B cell (primary cell): ENCODE results near the gene BABAM2. TPM values are rescaled to one million over a fixed set of nuclear protein-coding genes. Genes with fewer than 3 reads are reported as not detected.

Experiments
- ATAC-seq: fragments of 200-7000 bp; cut with Tn5 transposase; one replicate; pipeline ENCODE4 v1.10.0; 2021; ENCODE audit warnings: low read depth, mild to moderate bottlenecking, moderate number of reproducible peaks, moderate library complexity
- CTCF ChIA-PET: fragments of 350-600 bp; sonication (Branson Sonifier 250); formaldehyde crosslinking; loops from one replicate; lab custom pipeline; 2021; ENCODE audit warnings: antibody characterized with exemption, inconsistent platforms; lab: Charles Lee
- POLR2A ChIA-PET: fragments of 350-600 bp; sonication (Branson Sonifier 250); formaldehyde crosslinking; loops from one replicate; lab custom pipeline; 2021; ENCODE audit warnings: antibody characterized with exemption; lab: Charles Lee
- DNase-seq: peaks from one replicate; pipeline ENCODE4 v3.0.0; 2013
- H2AFZ ChIP-seq: 2 replicates; pipeline ENCODE4 v1.6.1; 2012; ENCODE audit warnings: mild to moderate bottlenecking, low read depth, low read length; ENCODE audit not compliant: insufficient read depth, poor library complexity, severe bottlenecking
- H3K27ac ChIP-seq, 2 donors: 1 replicate in 1 of 2; 2 replicates in 1 of 2; pipeline ENCODE4 v1.5.1; 2012 to 2013; ENCODE audit warnings: low read length in 2 of 2, mild to moderate bottlenecking in 2 of 2, moderate library complexity in 1 of 2
- H3K27me3 ChIP-seq, 4 experiments: fragments of 200-600 bp in 1 of 4; sonication (generic) in 1 of 4; replicated peaks in 1 of 4; 1 replicate in 2 of 4; 2 replicates in 2 of 4; pipeline versions ENCODE4 v1.6.1 to v1.7.0; 2013 to 2016; ENCODE audit warnings: low read length in 3 of 4, mild to moderate bottlenecking in 2 of 4, mixed read lengths in 1 of 4, moderate library complexity in 1 of 4; ENCODE audit not compliant: insufficient read depth in 4 of 4, control insufficient read depth in 3 of 4; ENCODE audit errors: control extremely low read depth in 1 of 4
- H3K36me3 ChIP-seq, 2 experiments: replicated peaks in 1 of 2; 1 replicate in 1 of 2; 2 replicates in 1 of 2; pipeline versions ENCODE4 v1.6.1 to v1.7.1; 2013; ENCODE audit warnings: low read length in 1 of 2; ENCODE audit not compliant: insufficient read depth in 2 of 2, control insufficient read depth in 1 of 2; ENCODE audit errors: control extremely low read depth in 1 of 2, extremely low read depth in 1 of 2
- H3K4me1 ChIP-seq, 2 donors: fragments of 200-600 bp in 1 of 2; sonication (generic) in 1 of 2; 1 replicate in 1 of 2; 2 replicates in 1 of 2; pipeline versions ENCODE4 v1.5.1 to v1.6.1; 2013 to 2017; ENCODE audit warnings: low read length in 2 of 2; ENCODE audit not compliant: control insufficient read depth in 2 of 2, insufficient read depth in 2 of 2
- H3K4me2 ChIP-seq: replicated peaks from 2 replicates; pipeline ENCODE3; 2012; ENCODE audit warnings: mild to moderate bottlenecking, low read depth, low read length; ENCODE audit not compliant: poor library complexity, severe bottlenecking
- H3K4me3 ChIP-seq, 5 experiments: fragments of 200-600 bp in 1 of 5; sonication (generic) in 1 of 5; 1 replicate in 3 of 5; 2 replicates in 2 of 5; pipeline versions ENCODE4 v1.5.1 to v1.7.0; 2011 to 2016; ENCODE audit warnings: low read length in 4 of 5, mild to moderate bottlenecking in 4 of 5, low read depth in 2 of 5, control low read depth in 1 of 5, moderate library complexity in 1 of 5; ENCODE audit not compliant: insufficient read depth in 1 of 5; ENCODE audit errors: control extremely low read depth in 1 of 5, extremely low read depth in 1 of 5
- H3K79me2 ChIP-seq: fragments of 200-600 bp; sonication (generic); one replicate; pipeline ENCODE4 v1.6.0; 2016; ENCODE audit warnings: low read length; ENCODE audit not compliant: control insufficient read depth, insufficient read depth
- H3K9ac ChIP-seq: fragments of 200-600 bp; sonication (generic); 2 replicates; pipeline ENCODE4 v1.6.1; 2017; ENCODE audit warnings: mild to moderate bottlenecking, low read length, moderate library complexity
- H3K9me3 ChIP-seq, 3 donors: one replicate each; pipeline versions ENCODE4 v1.6.1 to v1.7.1; 2013; ENCODE audit warnings: low read length in 2 of 3; ENCODE audit not compliant: control insufficient read depth in 2 of 3, insufficient read depth in 1 of 3; ENCODE audit errors: control extremely low read depth in 1 of 3
- H4K20me1 ChIP-seq: 2 replicates; pipeline ENCODE4 v1.6.0; 2012; ENCODE audit warnings: mild to moderate bottlenecking, low read length; ENCODE audit not compliant: insufficient read depth, control insufficient read depth, poor library complexity, severe bottlenecking
- H3K27ac Mint-ChIP-seq: one replicate; pipeline ENCODE4 v1.8.0; 2021; ENCODE audit warnings: mixed read lengths
- H3K27me3 Mint-ChIP-seq: one replicate; pipeline ENCODE4 v1.8.0; 2021; ENCODE audit warnings: mixed read lengths
- H3K4me1 Mint-ChIP-seq: one replicate; pipeline ENCODE4 v1.8.0; 2021; ENCODE audit warnings: mixed read lengths
- H3K4me3 Mint-ChIP-seq: one replicate; pipeline ENCODE4 v1.8.0; 2021; ENCODE audit warnings: mixed read lengths
- H3K9me3 Mint-ChIP-seq: one replicate; pipeline ENCODE4 v1.8.0; 2022; ENCODE audit warnings: mixed read lengths; ENCODE audit not compliant: insufficient read depth
- EZH2 ChIP-seq: IDR thresholded peaks from 2 replicates; pipeline ENCODE4 v1.6.1; 2012; ENCODE audit warnings: borderline replicate concordance, low read depth, mild to moderate bottlenecking, moderate library complexity, low read length; ENCODE audit not compliant: insufficient read depth, poor library complexity, severe bottlenecking
- WGBS: methylation state at CpG from one replicate; pipeline ENCODE4 v1.1.5; 2013; ENCODE audit warnings: missing lambda C conversion rate; ENCODE audit not compliant: insufficient coverage; 5-methylcytosine and 5-hydroxymethylcytosine counted together
- intact Hi-C: fragments of 100-400 bp; cut with micrococcal nuclease; formaldehyde crosslinking; loops from one replicate; pipeline ENCODE4 v1.10.0; 2022
- polyA plus RNA-seq: library from polyadenylated mRNA; depleted of rRNA; stranded (reverse); fragments of >200 nt; gene quantifications from 2 replicates; pipeline ENCODE4 v1.2.3, GENCODE V29; 2012
- total RNA-seq, 2 donors: library from RNA; stranded (reverse); fragments of 120-200 nt in 1 of 2; gene quantifications; 1 replicate in 1 of 2; 2 replicates in 1 of 2; pipeline versions ENCODE4 v1.2.3 to v1.2.4, GENCODE V29; 2013 to 2022
- TF ChIP-seq, protein P1 (sequence below): fragments of 200-600 bp; IDR thresholded peaks from one replicate; pipeline ENCODE4 v1.8.0; 2022; ENCODE audit warnings: antibody characterized with exemption, mild to moderate bottlenecking

BABAM2 gene
- total and polyA plus RNA-seq, 2 donors (not counting 1 experiment from before 2014, with no cell fraction given) = 22.3 to 69.6 TPM

DNA sequence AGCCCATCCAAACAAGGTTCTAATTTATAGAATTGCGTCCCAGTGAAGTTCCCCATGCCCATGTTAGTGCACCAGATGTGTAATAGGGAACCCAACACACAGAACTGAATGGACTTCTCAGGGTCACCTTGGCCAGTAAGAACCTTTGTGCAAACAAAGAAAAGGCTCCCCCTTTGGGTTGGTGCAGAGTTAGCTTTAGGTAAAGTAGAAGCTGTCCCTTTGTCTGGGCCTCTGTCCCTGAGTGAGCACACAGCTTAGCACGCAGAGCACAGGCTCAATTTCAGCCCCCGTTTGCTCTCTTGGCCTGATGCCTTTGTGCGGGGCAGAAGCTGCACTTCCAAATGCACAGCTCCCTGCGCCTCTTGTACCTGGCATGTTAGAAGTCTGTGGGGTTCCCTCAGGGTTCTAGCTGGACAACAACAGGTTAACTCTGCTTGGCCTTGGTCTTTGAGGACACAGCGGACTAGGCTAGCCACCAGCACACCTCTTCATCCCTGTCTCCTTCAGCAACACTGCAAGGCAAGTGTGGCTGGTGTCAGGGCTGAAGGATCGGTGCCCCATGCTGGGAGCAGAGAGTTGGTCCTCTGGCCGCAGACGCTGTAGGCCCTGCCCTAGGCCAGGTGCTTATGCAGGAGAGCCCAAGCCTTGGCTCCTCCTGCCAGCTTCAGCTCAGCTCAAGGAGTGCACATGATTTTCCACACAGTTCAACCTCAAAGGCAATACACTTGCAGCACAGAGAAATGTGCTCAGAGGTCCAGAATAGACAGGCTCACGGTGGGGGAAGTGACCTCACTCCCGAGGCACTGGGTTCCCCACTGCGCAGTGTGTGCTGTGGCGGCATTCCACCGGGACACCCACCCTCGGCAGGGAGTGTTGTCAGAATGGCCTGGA lies 428.8 kb downstream of the BABAM2 start:
- H3K9me3 ChIP-seq = no peaks in the 10 kb centered on the region
- Mint-ChIP-seq H3K27ac (no peak overlapping the region), H3K4me3 (no peak overlapping the region), H3K9me3 (no peaks in the 10 kb centered on the region), H3K4me1 (no peaks in the 10 kb centered on the region), H3K27me3 (no peaks in the 10 kb centered on the region)
- POLR2A ChIA-PET = no interaction called here
- TF ChIP-seq EZH2 = no peak
- TF ChIP-seq, protein P1, sequence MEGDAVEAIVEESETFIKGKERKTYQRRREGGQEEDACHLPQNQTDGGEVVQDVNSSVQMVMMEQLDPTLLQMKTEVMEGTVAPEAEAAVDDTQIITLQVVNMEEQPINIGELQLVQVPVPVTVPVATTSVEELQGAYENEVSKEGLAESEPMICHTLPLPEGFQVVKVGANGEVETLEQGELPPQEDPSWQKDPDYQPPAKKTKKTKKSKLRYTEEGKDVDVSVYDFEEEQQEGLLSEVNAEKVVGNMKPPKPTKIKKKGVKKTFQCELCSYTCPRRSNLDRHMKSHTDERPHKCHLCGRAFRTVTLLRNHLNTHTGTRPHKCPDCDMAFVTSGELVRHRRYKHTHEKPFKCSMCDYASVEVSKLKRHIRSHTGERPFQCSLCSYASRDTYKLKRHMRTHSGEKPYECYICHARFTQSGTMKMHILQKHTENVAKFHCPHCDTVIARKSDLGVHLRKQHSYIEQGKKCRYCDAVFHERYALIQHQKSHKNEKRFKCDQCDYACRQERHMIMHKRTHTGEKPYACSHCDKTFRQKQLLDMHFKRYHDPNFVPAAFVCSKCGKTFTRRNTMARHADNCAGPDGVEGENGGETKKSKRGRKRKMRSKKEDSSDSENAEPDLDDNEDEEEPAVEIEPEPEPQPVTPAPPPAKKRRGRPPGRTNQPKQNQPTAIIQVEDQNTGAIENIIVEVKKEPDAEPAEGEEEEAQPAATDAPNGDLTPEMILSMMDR = no peak
- no peaks in the 10 kb centered on the region for H4K20me1 ChIP-seq
- CTCF ChIA-PET = no interaction called here
- no peaks in the 10 kb centered on the region for H3K36me3 ChIP-seq
- no peak overlapping the region for H3K27ac ChIP-seq
- DNase-seq (no peak), ATAC-seq (no peak)
- 95% methylated on average over 11 of the region's 15 CpGs for WGBS
- no peak overlapping the region for H2AFZ ChIP-seq
- H3K9ac ChIP-seq = no peak overlapping the region
- no peaks in the 10 kb centered on the region for H3K27me3 ChIP-seq
- H3K4me2 ChIP-seq = no peak overlapping the region
- H3K4me3 ChIP-seq = no peak overlapping the region
- H3K79me2 ChIP-seq = no peaks in the 10 kb centered on the region
- intact Hi-C loops = no loop called here
- H3K4me1 ChIP-seq = no peaks in the 10 kb centered on the region

DNA sequence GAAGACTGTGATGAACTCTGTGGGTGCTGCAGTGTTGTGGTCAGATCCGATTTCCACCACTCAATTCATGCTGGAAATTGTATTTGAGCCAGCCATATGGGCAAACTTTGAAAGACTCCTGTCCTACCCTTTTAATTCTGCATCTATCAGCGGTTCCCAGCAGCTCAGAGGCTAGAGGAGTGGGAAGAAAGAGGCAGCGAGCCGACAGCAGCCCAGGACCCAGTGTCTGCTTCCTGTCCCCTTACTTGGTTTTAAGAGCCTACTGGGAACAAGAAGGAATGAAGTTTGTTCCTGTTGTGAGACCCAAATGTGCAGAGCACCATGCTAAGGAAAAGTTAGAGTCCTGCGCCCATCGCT lies 429.5 kb downstream of the BABAM2 start:
- ATAC-seq = no peak
- no peaks in the 10 kb centered on the region for H3K4me1 ChIP-seq
- H3K4me2 ChIP-seq = no peak overlapping the region
- H2AFZ ChIP-seq = no peak overlapping the region
- ChIA-PET CTCF (no interaction called here), POLR2A (no interaction called here)
- Mint-ChIP-seq H3K27ac (no peak overlapping the region), H3K4me1 (no peaks in the 10 kb centered on the region), H3K27me3 (no peaks in the 10 kb centered on the region), H3K9me3 (no peaks in the 10 kb centered on the region), H3K4me3 (no peak overlapping the region)
- intact Hi-C loops = no loop called here
- no peak overlapping the region for H3K9ac ChIP-seq
- H3K4me3 ChIP-seq = no peak overlapping the region
- H4K20me1 ChIP-seq = no peaks in the 10 kb centered on the region
- 94% methylated on average over 4 of the region's 6 CpGs for WGBS
- no peak for TF ChIP-seq EZH2
- TF ChIP-seq, protein P1 = no peak
- no peaks in the 10 kb centered on the region for H3K9me3 ChIP-seq
- no peak for DNase-seq
- H3K27me3 ChIP-seq = no peaks in the 10 kb centered on the region
- H3K27ac ChIP-seq = no peak overlapping the region
- no peaks in the 10 kb centered on the region for H3K79me2 ChIP-seq
- no peaks in the 10 kb centered on the region for H3K36me3 ChIP-seq
